Right ventricle myocardium inferior (tissue), 1 donor: ENCODE measurements around the gene EXD3. TPM values are rescaled to one million over a fixed set of nuclear protein-coding genes. Genes with fewer than 3 reads are reported as not detected.
"Not testable (repeated sequence)": the region's sequence is repeated elsewhere in the genome, so short reads cannot be mapped to it uniquely, and the experiment has no call there.

Experiments
- ATAC-seq: fragments of 200-7000 bp; cut with Tn5 transposase; one replicate; pipeline ENCODE4 v1.9.1; 2020; ENCODE audit warnings: mild to moderate bottlenecking, moderate library complexity
- DNase-seq: peaks from one replicate; pipeline ENCODE4 v3.0.0; 2021; ENCODE audit errors: missing footprints
- intact Hi-C: fragments of 100-400 bp; cut with DNase I; formaldehyde crosslinking; loops from one replicate; pipeline ENCODE4 v1.11.0; 2022
- total RNA-seq: library from RNA; stranded (reverse); fragmentation: NEBNext Ultra II Directional; extraction: Animal tissue kit (Norgen Biotek cat#: 25700); gene quantifications from one replicate; pipeline ENCODE4 v1.2.1, GENCODE V29; 2021
- donor health status: DM: no; HTN: yes; CAD: no; lungs with severe emphysema.

The EXD3 gene
- total RNA-seq, 1 donor from 2014 or later: 6.8 TPM

DNA sequence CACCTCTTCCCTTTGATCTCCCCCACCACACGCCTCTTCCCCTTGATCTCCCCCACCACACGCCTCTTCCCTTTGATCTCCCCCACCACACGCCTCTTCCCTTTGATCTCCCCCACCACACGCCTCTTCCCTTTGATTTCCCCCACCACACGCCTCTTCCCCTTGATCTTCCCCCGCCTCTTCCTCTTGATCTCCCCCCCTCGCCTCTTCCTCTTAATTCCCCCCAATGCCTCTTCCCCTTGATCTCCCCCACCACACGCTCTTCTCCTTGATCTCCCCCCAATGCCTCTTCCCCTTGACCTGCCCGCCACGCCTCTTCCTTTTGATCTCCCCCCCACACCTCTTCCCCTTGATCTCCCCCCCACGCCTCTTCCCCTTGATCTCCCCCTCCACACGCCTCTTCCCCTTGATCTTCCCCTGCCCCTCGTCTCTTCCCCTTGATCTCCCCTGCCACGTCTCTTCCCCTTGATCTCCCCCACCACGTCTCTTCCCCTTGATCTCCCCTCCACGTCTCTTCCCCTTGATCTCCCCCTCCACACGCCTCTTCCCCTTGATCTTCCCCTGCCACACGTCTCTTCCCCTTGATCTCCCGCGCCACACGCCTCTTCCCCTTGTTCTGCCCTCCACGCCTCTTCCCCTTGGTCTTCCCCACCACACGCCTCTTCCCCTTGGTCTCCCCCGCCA is 27.7 kb upstream of the EXD3 start:
- DNase-seq, ATAC-seq, intact Hi-C loops: not testable (repeated sequence)

DNA sequence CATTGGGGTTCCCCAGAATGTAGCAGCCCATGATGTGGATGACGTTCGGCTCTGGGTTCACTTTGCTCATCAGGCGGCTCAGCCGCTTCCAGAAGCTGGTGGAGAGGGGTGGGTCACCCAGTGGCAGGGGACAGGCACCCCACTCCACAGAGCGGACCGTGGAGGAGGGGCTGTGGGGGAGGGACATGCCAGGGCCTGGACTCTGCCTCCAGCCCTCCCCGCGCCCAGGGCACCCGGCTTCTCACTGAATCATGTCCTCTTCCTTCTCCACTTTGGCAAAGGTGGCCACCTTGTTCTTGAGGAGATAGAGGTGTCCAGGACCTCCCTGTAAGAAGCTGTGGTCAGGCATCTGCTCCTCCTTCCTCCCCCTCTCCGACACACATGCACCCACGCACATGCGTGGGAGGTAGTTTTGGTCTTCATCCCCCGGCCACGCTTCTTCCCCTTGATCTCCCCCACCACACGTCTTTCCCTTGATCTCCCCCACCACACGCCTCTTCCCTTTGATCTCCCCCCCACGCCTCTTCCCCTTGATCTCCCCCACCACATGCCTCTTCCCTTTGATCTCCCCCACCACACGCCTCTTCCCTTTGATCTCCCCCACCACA is 27.1 kb upstream of the EXD3 start:
- no peak for ATAC-seq
- intact Hi-C loops: no loop called here
- no peak for DNase-seq

DNA sequence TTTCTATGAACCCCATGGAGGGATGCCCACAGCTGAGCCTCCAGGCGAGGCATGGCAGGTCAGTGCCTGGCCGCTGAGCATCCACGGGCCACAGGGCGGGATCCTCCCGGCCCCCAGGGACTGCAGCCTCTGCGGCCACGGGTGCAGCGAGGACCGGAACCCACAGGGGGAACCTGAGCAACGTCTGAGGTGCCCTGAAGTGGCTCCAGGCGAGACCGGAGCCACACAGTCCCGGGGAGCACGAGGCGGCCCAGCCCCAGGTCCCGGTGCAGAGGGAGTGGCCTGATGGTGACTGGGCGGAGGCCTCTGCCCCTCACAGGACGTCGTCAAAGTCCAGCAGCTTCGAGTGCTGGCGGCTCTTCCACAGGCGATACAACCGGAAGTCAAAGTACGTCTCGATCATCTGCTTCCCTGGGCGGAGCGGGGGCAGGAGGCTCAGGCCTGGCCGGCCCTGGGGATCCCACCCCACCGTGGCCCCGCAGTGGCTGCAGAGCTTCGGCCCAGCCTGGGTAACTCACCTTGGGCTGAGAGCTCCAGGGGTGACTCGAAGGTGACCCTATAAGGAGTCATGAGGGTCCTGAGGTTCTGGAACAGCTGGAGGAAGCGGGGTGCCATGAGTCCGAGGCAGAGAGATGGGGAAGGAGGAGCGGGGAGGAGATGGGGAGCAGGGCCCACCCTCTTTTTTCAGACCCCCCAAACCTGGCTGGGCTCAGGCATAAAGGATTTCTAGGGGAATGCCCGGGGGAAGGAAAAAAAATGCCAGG is 26.3 kb upstream of the EXD3 start:
- intact Hi-C loops: no loop called here
- DNase-seq (no peak), ATAC-seq (no peak)

DNA sequence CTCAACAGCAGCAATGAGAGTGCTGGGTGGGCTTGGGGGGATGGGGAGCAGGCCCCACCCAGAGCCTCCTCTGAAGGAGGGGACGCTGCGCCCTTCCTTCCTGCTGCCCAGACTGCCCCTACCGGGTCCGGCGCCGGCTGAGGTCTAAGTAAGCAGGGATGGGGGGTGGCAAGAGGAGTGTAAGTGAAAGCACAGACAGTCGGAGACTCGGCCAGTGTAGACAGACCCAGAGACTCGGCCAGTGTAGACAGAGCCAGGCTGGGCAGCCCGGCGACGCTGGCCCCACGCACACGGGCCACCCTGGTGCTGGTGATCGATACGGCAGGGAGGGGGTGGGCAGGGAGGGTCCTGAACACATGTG is 25.6 kb upstream of the EXD3 start:
- DNase-seq: no peak
- no peak for ATAC-seq
- intact Hi-C loops: no loop called here

DNA sequence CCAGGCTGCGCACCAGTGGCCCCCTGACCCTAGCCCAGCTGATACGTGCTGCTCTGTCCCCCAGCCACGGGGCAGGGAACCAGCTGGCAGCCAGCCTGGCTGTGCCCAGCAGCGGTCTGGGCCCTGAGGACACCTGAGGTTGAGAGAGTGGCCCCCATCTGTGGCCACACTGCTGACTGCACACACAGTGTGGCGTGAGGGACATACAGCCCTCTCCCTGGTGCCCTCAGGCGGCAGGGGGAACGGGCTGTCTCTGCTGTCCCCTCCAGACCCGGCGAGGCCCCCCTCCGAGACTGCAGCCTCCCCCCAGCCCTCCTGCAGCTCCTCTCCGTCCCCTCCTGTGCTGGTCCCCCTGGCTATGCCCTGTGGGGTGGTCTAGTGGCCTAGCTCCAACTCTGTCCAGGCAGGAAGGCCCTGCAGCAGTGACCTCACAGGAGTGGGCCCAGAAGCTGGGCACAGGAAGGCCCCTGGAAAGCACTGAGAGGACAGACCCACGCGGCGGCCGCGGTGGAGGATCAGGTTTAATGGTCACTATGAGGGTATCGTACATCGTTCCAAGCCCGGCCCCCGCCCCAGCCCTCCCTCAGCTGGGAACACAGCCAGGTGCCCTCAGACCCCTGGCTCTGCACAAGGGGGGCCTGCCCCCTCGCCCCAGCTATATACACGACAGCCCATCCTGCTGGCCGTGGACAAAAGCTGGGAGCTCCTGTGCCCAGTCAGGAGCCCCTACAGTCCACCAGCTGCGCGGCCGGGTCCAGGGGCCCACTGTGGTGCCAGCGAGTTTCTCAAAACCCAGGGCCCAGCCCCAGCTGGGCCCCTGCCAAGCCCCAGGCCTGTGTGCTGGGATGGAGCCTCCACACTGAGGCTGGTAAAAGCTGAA is 25.0 kb upstream of the EXD3 start:
- no peak for ATAC-seq
- DNase-seq: peak; percentile 62
- intact Hi-C loops: loop anchor here (2.0 kb wide), 1 partner anchor 161 kb away; no protein-coding TSS in a partner anchor

DNA sequence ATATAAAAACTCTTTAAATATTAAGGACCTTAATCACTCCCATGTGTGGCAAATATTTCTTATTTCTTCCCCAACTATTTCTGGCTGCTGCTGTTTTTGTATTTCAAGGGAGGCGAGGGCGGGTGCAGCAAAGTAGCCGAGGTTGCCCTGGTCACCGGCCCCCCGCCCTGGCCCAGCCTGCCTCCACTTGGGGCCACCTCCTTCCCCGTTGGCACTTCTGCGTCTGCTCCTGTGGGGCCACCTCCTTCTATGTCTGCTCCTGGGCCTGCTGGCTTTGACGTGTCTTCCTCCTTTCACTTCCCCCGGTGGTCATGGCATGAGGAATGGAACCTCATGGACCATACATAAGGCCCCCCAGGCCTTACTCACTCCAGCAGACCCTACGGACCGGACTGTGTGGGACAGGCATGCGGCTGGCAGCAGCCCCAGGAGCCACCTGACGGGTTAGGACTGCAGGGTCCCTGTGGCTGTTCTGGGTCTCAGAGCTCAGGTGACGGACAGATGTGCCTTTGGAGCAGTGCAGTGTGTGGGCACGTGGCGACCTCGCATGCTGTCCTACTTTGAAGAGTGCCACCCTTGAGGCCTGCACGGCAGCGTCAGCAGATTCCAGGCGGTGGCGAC is 24.0 kb upstream of the EXD3 start:
- DNase-seq (peak; percentile 55), ATAC-seq (no peak)
- intact Hi-C loops: loop anchor here (2.0 kb wide), 1 partner anchor 160 kb away; no protein-coding TSS in a partner anchor

DNA sequence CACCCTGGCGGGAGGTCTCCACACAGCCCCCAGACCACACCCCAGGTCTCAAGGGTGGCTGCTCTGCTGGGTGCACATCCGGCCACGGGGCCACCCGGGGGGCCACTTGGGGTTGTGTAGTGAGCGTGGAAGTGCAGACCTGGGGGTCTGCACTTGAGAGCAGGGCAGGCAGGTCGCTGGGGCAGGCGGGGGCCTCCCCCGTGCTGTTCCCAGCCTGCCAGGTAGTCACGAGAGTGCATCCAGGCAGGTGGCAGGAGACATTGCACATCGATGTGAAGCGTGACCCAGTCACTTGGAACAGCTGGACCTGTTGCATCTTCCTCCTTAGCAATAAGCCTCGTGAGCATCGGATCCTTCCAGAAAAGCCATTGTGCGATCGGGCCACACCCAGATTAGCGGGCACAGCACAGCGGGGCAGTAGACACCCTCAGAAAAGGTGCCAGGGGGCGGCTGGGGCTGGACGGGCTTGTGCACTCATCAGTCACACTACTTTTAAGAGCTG is 23.0 kb upstream of the EXD3 start:
- DNase-seq: peak; percentile 48
- ATAC-seq: no peak

DNA sequence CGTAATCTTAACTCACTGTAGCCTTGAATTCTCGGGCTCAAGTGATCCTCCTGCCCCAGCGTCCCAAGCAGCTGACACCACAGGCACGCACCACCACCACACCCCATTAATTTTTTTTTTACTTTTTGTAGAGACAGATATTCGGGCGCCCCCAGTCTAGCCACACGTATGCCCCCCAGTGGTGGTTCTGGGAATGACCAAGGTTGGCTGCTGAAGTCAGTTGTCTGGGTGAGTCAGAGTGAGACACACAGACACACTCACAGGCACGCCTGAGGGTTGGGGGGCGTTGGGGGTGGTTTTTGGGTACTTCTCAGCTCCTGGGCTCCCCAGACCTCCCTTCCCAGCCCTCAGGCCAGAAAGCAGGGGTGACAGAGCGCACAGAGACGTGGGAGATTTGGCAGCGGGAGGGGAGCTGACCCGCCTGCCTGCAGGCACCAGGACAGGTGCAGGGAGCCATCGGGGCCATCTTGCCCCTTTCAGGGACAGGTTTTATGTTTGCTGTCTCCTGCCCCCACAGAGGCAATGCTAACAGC is 22.4 kb upstream of the EXD3 start:
- intact Hi-C loops: loop anchor here (2.0 kb wide), 1 partner anchor 151 kb away; no protein-coding TSS in a partner anchor
- DNase-seq (peak; percentile 86), ATAC-seq (peak; percentile 69)

More for the DNA sequence above, 23.0 kb upstream of the EXD3 start:
- intact Hi-C loops: loop anchor here (2.0 kb wide), 2 partner anchors 151 to 159 kb away; no protein-coding TSS in a partner anchor

DNA sequence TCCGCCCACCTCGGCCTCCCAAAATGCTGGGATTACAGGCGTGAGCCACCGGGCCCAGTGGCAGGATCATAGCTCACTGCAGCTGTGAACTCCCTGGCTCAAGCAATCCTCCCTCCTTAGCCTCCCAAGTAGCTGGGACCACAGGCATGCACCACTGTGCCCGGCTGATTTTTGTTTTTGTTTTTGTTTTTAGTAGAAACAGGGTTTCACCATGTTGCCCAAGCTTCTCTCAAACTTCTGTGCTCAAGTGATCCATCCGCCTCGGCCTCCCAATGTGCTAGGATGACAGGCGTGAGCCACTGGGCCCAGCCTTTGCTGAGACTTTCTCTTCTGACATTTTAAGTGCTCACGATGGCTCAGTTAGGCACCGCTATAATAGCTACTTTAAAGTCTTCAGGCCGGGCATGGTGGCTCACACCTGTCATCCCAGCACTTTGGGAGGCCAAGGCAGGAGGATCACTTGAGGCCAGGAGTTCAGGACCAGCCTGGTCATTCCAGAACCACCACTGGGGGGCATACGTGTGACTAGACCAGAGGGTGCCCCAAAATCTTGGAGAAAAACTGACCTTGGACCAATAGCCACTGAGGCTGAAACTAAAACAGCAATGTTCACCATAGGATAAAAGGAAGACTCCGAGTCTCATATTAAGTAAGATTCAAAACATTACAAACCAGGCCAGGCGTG is 21.3 kb upstream of the EXD3 start:
- intact Hi-C loops: loop anchor here (2.0 kb wide), 1 partner anchor 149 kb away; no protein-coding TSS in a partner anchor
- DNase-seq: no peak
- no peak for ATAC-seq

DNA sequence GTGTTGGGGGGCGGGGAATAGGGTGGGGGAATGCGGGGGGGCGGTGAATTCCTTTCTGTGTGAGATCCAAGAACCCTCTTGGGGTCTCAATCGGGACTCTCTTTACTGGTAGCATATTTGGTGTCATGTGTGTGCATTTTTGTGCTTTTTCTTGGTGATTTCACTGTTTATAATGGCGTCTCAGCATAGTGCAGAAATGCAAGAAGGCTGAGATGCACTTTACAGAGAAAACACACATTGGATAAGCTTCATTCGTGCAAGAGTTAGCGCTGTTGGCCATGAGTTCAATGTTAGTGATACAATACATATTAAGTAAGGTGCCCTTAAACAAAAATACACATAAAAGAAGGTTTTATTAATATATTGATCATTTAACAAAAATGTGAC is 19.0 kb upstream of the EXD3 start:
- no peak for DNase-seq
- intact Hi-C loops: no loop called here
- ATAC-seq: no peak

DNA sequence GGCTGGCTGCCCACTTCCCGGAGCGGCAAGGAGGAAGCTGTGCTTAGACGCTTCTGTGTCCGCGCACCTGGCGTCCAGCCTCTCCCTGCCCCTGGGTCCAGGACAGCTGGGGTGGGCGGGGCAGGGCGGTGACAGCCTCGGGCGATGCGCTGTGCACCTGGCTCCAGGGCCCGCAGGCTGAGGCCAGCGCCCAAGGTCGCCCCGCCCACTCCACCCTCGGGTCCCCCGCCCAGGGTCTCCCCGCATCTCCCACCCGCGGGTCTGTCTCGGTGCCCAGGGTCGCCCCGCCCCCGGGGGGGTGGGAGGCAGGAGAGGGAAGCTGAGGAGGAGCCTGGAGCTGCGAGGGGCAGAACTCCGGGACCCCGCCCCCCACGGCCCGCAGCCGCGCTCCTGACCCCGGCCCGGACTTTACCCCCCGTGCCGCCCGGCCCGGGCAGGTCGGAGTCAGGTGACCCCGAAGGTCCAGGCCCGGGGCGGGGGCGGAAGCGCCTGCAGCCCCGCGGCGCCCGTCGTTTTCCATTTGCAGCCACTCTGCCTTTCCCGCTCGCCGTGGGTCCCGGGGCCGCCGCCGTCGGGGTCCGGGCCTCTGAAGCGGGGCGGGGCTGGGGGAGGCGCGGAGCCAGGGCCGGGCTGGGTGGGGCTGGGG is 18.4 kb upstream of the EXD3 start, which contains the start of gene ENTPD8:
Gene ENTPD8, minus strand, starts transcription at position 69 of the 646 bp plus-strand sequence. CDS start 3,072 bp downstream, outside the sequence.
- ATAC-seq (no peak), DNase-seq (peak; percentile 65)
- intact Hi-C loops: no loop called here

DNA sequence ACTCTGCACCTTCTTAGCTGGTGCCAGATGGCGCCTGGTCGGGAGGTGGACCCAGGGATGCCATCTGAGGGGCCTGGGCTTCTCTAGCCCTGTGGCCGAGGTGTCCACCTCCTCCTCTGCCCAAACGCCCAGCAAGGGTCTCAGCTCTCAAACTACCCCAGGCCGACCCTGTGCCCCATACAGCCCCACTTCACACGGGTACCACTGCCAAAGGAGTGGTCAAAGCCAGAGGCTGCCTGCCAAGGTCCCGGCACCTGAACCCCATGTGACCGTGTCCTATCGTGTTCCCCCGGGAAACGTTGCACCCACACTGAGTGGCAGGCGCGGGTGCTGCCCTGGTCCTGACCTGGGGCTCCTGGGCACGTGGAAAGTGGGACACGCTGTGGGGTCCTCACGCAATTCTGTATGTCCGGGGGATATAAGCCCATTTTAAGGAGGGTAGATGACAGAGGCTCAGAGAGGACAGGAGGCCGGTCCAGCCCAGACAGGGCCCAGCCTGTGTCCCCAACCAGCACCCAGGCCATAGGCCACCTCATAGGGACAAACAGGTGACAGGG is 16.3 kb upstream of the EXD3 start:
- no peak for DNase-seq
- ATAC-seq: no peak
- intact Hi-C loops: no loop called here

DNA sequence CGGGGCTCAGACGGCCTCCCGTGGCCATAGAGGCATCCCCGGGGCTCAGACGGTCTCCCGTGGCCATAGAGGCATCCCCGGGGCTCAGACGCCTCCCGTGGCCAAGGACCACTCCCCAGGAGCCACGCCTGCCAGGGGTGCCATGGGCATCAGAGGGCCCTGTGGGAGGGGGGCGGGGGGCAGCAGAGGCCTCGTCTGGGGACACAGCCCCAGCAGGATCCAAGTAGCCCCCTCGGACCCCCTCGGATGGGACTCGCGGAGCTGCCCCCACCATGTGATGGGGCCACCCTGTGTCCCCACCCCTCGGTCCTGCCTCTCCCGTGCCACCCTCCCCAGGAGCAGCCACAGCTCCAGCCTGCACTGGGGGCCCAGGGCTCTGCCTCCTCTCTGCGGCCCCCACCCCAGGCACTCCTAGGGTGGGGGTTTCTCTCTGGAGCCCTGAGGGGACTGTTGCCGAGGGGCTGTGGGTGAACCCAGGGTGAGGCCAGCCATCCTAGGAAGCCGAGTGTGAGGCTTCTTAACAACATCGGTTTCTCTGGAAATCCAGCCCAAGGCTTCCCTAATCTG is 15.7 kb upstream of the EXD3 start:
- intact Hi-C loops: no loop called here
- no peak for ATAC-seq
- no peak for DNase-seq

DNA sequence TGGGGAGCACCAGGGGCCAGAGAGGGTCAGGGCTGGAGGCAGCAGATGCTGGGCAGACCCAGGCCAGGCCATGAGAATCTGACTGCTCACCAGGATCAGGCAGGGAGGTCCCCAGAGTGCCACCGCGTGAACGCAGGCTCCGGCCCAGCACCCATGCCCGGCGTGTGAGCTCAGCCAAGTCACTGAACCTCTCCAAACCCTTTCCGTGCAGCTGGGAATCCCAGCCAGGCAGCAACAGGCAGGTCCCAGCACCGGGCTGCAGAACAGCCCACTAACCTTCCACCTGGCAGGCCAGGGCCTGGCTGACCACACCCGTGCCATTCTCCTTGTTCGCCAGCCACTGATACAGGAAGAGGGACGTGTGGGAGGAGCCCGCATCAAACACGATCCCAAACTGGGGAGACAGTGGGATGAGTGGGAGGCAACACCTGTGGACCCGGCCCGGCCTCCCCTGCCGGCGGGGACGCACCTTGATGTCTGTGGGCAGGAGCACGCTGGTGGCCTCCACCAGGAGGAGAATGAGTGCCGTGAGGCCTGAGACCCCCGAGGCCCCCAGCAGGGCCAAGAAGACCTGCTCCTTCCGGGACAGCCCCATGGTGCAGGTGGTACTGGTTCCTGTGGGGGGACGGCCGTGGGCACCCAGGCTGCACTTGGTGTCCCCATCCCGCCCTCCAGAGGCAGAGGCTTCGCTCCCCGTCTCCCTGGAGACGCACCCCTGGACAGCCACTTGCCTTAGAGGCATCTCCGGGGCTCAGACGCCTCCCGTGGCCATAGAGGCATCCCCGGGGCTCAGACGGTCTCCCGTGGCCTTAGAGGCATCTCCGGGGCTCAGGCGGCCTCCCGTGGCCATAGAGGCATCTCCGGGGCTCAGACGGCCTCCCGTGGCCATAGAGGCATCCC is 15.0 kb upstream of the EXD3 start:
- ATAC-seq: no peak
- no peak for DNase-seq
- intact Hi-C loops: no loop called here
